Measurements from ENCODE around the gene EQTN.

Gene EQTN
- total RNA-seq = 0 reads per million in 3 experiments

DNA sequence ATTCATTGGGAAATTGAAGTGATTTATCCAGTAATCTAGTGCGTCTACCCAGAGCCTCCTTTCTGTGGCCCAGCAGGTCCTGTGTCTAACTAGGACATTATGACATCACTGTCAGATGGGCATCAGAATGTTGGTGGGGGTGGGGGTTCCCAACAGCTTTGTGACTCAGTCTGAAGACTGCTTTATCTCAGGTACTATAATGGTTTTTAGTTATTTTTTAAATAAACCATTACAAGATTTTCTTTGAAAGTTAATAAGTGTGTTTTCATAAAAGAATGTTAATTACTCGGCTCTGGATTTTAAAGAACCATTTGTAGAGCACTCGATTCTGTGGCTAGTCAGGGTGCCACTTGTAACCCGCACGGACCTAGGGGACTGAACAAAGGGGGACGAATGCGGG lies at the start of gene EQTN:
TSS of gene EQTN (minus strand) at position 101 of the 400 bp plus-strand sequence. CDS start at position 6, 95 bp downstream.
- no peak for DNase-seq

DNA sequence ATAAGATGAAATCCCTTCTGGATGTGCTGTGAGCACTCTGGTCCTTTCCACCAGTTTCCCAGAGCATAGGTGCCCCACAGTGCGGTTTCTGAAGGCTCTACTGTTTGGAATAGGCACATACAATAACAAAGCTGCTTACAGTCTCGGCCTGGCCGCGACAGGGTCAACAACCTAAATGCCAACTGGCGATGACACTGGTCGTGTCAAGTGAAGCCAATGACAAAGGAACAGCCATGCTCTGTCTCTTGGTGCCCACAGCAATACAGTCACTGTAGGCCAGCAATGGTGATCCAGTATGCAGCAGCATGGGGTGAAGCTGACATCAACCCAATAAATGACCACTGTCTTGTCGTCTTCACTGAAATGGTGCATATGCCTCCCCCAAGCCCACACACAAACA lies 47.8 kb upstream of the EQTN start:
- DNase-seq = no peak

DNA sequence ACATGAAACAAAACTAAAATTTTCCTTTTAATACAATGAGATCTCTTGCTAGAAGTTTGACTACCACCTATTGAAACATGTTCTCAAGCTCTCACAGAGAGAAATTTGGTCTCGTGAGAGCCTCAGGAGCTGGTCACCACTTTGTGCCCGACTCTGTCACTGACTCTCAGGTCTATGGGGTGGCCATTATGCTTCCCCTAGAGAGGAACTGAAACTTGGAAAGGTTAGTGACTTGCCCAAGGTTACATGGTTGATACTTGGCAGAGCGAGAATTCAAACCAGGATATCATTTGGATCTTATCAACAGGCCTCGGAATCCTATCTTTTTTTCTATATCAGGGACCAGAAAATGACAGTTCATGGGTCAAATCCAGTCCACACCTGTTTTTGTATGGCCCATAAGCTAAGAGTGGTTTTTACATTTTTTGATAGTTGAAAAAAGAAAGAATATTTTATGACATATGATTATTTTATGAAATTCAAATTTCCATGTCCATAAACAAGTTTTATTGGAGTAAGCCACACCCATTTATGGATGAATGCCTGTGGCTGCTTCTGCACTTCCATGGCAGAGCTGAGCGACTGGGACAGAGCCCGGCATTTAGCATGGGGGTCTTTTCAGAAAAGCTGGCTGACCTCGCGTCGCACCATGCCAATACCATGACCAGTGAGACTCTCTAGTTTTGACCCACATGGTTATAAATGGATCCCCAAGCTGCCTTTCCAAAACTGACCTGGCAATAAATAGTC lies 44.8 kb upstream of the EQTN start:
- no peak for DNase-seq

DNA sequence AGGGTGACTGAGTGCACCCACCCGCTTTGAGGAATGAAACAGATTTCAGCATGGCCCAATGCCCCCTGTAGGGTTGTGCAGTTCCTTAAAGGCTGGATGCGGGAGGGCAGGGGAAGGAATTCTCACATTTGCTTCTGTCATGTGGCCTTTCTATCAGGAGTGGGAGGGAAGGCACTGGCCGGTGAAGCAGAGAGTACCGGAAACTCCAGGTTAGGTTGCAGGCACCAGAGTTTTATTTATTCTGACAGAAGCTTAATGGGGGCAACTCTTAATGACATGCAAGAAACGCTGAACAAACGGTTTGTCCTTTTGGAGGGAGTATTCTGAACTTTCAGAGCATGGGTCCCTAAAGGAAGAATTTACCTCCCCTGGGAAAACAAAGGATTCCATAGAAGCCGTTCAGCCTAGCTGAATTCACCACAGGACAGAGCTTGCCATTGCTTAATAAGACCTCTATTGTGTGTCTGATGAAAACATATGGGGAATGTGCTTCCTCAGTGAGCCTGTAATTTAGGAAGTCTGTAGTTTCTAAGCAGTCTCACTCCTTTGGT lies 44.1 kb upstream of the EQTN start:
- DNase-seq = no peak

DNA sequence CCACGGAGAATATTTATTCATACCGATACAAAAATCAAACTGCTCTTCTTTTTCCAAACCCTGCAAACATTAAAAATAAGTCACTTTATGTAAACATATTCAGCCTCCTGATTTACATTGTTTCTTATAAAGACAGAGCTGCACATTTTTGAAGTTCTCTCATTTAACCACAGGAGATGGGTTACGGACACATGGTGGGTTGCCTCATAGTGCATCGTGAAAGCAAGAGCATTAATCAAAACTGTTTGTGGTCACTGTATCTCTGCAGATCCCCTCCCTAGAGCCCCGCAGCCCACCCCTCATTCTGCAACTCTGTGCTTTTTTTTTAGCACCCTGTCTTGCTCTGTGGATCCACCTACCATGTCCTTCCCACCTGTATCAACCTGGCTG lies 43.3 kb upstream of the EQTN start:
- DNase-seq = no peak

DNA sequence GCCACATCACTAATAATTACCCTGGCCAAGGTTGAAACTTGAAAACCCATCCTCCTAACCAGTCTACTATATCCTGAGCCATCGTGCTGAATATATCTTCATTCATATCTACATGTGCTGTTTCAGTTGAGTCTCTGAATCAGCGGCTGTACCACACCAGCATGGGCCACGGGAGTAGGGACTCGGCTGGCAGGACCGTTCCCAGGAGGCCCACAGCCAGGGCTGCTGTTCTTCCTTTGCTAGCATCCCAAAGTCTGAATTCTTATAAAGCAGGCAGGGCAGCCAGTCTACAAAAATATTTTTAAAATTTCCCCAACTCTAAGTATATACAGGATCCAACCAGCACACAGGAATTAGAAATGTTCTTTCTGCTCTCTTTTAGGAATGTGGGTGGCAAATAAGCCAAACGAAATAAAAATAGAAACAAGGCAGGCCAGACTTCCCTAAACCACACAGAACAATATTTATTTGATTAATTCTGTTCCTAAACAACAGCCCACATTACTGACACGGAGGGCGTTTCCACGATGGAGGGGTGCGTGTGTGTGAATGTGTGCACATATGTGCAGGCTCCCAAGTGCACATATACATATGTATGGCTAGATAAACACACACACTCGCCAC lies 42.8 kb upstream of the EQTN start:
- DNase-seq = no peak

DNA sequence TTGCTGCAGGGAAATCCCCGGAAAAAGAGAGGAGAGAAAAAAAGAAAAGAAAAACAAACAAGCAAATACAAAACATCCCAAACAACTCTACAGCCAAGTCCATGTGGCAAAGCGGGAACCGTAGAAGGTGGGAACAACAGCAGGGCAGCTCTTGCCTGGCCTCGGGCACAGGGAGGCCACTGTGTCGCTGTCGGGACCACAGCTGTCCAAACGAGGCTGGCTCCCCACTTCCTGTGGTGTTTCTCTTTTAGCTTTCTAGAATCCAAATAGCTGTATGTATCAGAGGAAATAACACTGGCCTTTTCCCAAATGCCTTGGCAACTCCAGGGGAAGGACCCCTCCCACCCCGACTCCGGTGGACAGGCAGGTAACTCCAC lies 41.6 kb upstream of the EQTN start:
- DNase-seq = no peak

DNA sequence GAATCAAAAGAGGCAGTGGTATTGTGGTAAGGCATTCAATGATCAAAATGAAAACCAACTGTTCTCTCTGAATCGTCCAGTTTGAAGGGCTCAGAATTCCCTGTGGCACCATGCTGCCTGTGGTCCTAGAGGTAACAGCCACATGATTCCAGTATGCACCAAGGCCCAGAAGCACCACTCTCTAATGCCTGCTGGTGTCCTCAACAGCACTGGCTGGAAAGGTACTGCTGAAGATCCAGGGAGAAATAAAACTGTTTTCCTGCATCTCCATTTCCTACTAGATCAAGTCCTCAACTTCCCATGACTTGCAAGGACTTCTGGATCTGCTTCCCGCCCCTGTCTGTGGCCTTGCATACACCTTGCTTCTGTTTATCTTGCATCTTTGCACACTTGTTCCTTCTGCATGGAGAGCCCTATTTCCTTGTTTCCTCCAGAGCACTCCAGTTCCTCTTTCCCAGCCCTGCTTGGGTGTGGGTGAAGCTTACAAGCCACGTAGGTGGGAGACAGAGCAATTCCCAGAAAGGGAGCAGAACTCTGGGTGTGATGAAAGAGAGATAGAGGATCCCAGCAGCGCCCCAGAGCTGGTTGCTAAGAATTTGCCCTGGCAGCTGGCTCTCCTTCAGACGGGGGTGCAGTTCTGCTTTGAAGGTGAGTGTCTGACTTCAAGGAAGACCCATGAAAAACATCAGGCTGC lies 41.0 kb upstream of the EQTN start:
- DNase-seq = no peak

DNA sequence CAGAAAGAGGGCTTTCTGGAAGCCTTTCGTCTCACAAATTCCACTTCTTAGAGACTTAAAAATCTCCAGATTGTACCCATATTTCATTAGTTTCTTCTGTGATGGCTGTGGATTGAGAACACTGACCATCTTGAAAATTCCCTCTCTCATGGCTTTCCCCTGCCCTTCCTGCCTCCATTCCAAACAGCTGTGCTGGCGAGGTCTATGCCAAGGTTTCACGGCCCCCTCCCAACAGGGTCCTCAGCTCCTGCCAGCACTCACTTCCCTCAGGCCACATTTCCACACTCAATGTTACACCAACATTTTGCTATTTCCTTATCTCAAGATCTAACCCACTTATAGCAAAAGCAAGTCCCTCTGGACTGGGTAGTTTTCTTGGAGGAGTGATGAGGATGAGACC lies 40.3 kb upstream of the EQTN start:
- no peak for DNase-seq

DNA sequence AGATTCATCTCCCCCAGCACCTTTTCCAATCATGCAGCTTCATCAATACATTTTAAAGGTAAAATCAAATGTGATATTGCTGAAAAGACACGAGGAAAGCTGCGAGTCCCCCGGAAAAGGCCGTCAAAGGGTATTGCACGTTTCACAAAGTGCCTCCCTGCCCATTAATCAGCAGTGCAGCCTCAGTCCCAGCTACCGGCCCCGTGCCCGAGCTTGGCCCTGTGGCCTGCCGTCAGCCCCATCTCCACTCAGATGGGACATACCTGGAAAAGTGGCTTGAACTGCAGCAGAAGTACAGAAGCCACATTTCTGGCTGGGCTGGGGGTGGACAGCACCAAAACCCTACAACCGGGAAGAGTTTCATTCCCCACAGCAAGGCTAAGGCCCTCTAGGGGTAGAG lies 39.9 kb upstream of the EQTN start:
- DNase-seq = no peak

DNA sequence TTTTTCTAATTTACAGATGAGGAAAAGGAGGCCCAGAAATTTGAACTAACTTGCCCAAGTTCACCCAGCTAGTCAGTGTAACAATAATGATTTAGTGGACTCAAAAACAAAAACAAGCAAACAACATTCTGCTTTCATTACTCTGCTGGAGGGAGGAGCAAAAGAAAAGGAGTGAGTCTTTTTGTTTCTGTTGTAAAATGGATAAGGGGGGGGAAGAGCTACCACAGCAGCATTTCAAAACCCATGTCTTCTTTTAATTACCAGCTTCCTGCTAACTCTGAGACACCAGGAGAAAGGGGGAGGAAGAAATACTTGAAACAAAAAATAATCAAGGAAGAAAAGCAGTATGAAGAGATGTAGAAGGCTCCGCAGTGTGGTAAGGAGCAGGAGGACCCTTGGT lies 39.2 kb upstream of the EQTN start:
- DNase-seq = no peak

DNA sequence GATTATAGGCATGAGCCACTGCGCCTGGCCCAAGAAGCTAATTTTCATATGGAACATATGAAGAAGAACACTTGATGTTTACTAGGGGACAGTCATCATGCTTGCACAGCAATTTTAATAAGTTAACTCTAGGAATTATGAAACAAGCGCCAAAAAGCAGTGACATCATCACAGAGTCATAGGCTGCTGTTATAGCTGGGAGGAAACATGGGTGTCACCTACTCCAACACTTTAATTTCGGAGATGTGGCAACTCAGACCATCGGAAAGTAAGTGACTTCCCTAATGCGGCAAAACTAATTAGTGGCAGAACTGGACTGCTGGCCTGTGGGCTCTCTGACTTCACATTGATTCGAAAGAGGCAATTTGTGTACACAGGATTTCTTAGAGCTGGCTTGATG lies 38.1 kb upstream of the EQTN start:
- no peak for DNase-seq

DNA sequence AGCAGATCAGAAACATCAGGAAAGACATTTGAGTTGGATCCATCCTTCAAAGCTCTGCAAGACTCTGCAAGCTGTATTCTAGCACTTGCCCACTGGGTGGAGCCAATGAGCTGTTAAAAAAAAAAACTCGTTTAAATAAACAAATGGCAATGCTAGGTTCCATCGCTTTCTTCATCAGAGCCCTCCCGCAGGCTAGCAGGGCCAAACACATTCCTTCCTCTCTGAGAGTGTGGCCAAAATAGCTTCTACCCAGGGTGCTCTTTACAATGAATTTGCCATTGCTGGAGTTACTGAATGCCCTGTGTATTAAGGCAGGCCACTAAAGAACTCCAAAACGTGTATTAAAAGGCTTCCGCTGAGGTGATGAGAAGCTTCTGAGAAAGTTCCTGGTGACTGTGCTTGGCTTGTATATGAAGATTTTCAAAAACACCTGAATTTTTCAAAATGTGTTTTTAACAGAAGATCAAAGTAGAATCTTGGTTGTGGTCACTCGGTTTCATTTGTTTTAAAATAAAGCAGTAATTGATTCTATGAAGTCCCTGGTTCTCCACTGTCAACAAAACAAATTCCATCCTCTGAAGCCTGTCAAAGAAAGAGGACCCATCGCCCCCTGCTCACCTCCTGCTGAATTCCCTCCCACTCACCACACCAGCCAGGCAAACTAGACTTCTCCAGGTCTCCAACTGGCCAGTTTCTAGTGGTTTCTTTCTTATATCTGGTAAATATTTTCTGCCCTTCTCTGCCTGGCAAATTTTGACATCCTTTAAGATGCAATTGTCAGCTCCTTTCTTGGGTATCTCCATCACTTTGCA lies 36.5 kb upstream of the EQTN start:
- peak; percentile 39 for DNase-seq

DNA sequence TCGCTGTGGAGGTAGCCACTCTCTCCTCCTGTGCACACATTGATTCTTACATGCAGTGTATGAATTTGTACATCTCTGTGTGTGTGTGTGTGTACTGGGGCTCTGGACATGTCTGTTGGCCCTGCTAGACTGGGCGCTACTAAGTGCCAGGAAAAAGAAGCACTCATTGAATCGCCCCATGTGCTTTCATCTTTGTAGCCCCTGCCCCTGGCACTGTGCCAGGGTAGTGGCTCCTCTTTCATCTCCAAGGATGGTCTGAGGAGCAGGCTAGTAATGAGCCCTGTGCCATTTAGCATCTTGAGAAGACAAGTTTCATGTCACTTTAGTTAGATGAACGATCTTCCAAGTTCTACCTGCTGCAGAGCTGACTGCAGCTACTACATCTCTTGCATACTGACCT lies 34.4 kb upstream of the EQTN start:
- DNase-seq = no peak

DNA sequence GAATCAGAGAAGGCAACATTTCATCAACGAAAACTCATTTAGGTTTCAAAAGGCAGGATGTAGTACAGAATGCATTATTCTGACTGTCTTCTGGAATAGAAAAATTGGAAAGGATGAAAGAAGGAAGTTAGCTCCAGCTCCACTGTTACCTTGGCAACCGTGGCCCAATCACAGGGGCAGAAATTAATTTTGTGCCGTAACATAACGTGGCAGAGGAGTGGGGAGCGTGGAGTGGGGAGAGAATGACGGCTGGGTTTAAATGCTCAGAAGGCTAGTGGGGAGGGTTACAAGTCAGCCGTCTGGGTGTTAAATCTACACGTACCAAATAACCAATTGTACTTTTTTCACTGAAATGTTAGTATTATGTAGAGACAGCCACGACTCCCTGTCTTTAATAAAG lies 32.3 kb upstream of the EQTN start:
- DNase-seq = no peak

DNA sequence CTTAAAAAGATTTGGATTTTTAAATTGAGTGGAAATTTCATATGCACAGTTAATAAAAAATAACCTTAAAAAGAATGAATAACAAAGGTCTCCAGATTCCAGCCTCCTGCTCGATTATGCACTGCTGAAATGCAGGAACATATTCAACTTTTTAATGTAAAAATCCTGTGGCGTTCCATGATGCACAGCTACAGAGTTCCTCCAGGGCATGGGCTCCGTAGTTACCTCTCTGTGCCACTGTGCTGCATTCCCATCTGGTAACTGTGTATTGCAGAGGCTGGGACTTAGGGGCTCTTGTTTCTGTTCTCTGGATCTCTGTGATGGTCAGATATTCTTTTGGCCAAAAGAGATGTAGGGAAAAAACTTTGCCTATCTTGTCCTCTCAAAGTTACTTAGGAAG lies 31.5 kb upstream of the EQTN start:
- no peak for DNase-seq

DNA sequence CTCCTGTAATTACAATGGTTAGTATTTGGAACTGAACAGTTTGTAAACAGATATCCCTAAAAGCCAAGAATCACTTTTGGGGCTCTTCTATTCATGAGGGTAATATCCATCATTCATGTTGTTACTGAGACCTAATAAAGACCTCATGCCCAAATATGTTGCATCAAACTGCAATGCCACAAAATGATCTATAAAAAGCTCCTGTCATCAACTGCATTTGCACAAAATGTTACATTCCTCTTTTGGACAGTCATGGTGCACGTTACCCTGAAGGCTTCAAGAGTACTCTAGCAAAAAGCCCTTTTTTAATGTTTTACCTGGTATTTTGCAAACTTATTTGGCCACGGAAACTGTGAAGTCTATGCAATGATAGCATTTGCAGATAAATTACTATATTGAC lies 14.2 kb upstream of the EQTN start:
- no peak for DNase-seq

DNA sequence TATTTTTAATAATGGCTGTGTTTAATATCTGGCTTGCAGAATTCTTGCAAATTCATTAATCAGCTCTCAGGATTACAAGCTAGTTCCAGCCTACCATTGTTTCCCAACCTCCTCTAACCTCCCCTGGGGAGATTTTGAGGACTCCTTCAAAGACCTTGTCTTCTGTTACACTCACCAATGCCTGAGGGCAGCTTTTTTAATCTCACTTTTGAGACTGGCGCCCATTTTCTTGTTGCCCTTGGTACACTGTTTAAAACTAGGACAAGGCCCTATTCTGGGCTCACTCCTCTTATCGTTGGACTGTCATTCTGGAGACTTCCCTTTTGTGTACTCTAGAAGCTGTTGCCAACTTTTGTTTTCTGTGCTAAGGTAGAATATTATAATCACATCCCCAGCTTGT lies 13.6 kb upstream of the EQTN start:
- DNase-seq = no peak

DNA sequence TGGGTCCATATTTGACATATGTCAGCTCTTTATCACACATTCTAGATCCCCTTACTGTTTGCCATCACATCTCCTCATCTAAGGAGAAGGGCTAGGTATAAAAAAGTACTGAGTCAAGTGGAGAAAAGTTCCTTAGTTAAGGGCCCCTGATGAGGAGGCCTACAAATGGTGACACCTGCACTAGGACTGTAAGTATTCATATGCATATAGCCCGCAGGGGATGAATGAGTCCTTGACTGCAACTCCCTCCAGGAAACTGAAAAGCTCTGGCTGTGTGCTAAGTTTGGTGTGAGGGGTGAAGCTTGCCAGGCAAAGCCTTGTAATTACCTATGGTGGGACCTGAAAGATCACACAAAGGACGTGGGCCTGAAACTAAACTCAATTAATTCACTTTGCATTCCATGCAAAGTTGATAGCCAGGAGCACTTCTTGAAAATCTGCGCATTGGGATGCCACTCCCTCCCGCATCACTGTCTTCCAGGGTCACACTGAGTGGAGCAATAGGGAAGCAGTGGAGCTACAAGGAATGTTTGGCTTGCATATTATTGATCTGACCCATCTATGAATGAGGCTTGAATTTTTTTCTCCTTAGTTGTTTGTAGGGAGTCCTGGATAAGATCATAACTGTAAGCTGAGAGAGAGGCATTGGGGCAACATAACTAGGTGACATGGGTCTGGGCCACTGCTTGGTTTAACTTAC lies 11.9 kb upstream of the EQTN start:
- no peak for DNase-seq

DNA sequence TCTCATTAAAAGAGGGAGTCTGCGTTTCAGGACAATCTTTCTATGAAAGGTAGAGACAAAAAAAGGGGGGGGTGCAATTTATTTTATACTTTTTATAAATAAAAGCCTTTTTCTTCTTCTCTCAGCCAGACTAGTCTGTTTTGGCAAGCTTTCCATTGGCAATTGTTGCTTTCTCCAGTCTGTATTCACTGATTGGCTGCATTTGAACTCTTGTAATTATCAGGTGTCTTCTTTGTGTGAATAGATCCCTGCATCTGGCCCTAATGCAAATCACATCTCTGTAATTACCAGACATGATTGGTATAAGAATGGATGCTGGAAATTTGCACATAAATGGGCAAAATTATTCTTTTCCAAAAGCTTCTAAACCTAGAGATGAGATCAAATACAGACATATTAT lies 7.6 kb upstream of the EQTN start:
- no peak for DNase-seq

DNA sequence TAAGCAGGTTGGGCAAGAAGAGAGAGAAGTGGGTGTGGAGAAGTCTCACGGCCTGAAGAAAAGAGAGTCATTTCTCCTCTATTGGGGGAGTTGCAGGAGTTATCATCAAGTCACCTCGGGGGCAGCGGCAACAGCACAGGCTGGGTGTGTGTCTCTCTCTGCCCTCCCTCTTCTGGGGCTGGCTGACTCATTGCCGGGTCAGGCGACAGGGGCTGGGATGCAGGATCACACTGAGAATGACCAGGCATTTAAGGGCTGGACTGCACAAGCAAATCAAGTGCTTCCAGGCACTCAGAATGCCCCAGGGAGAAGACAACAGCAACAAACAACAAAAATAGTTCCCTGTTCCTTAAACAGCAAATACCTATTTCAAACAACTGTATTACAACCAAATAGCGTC lies 6.3 kb upstream of the EQTN start:
- no peak for DNase-seq

DNA sequence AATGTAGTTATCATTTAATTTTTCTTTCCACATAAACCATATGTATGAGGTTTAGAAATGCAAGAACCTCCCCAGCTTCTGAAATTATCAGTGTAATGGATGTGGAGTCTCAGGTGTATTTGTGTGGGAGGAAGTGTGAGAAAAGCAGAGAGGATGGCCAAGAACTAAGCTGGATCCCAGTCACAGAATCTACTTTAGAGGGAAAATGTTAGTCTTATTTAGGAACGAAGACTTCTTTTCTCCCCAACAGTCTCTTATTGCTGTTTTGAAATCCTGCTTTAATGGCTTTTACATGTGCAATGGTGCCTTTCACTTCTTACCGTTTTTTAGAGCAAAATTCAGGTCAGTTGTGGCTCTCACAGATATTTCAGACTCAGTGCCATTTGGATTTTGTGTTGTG lies 3.0 kb downstream of the EQTN start:
- DNase-seq = no peak

Data from central memory CD4-positive, alpha-beta T cell (primary cell).